ENCODE measurements around the gene SCRN2. TPM values are rescaled to one million over a fixed set of nuclear protein-coding genes. Genes with fewer than 3 reads are reported as not detected.

Gene SCRN2
- total and polyA plus RNA-seq, 2 of the 13 experiments (the other 11 are each of a cell fraction or from before 2014, with no cell fraction given) = 21.7 to 29.5 TPM

DNA sequence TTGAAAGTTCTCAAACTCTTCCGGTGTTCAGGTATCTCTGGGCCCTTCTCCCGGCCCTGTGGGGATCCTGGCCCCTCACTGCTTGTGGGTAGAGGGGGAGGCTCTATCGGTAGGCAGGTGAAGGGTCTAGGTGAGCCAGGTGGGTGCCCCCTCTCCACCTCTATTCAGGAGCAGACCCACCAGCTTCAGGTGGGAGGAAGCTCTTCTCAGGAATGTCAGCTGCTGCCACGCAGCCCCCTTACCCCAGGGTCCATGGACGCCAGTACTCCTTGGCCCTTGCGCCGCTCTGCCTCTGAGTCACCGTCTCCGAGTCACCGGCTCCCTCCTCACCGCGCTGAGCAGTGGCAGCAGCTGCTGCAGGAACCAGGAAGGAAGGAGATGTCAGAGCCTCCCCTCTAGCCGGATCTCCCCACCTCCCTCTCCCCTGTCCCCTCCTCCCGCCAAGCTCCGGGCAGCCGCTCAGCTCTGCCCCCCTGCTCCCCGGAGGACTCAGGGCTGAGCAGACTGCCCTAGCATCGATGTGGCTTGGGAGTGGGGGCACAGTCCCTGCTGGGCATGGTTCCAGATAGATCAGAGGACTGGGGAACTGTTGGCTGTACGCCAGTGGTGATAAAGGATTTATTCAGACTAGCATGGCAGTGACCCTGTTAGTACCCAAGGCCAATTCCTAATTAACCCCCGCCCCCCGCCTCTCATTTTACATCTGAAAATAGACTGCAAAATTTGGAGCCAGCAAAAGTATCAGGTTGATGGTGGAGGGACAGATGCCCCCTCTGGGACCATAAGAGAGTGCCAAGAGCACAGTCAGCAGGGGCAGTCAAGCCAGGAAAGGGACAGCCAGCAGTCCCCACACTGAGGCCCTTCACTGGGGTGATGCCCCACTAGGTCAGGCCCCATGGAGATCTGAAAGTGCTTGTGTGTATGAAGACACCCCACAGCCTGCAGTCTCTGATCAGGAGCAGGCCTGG lies 19.4 kb downstream of the SCRN2 start, which contains the start of gene OSBPL7 (continued):
- TF ChIP-seq, protein P1, sequence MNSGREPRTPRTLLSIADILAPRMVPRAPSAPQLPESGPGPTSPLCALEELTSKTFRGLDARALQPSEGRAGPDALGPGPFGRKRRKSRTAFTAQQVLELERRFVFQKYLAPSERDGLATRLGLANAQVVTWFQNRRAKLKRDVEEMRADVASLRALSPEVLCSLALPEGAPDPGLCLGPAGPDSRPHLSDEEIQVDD (CRISPR knock-in tag; IDR thresholded peaks at IDR 0.05; ENCODE audit: borderline replicate concordance) = 0 out of 2 replicates have a peak, but pooled peaks have one; percentile 59
- TF ChIP-seq ZFX (CRISPR knock-in tag; IDR thresholded peaks at IDR 0.05; ENCODE audit: low read depth) (peak; percentile 72), SRSF1 (optimal IDR thresholded peaks at IDR 0.05; ENCODE audit: low read depth, low read length) (peak; percentile 61), MTA1 (CRISPR knock-in tag; IDR thresholded peaks at IDR 0.05; ENCODE audit: borderline replicate concordance) (0 out of 2 replicates have a peak, but pooled peaks have one; percentile 29), ELF1 (CRISPR knock-in tag; IDR thresholded peaks at IDR 0.05) (peak; percentile 89), ZNF747 (CRISPR knock-in tag; IDR thresholded peaks at IDR 0.05; ENCODE audit: borderline replicate concordance) (peak; percentile 60; the same call in 1 of the 2 replicates), SOX5 (CRISPR knock-in tag; IDR thresholded peaks at IDR 0.05; ENCODE audit: borderline replicate concordance) (peak; percentile 47; the same call in 1 of the 2 replicates), SSRP1 (CRISPR knock-in tag; IDR thresholded peaks at IDR 0.05) (no peak; the same call in 1 of the 2 replicates), FOXA3 (CRISPR knock-in tag; IDR thresholded peaks at IDR 0.05) (peak; percentile 48; the same call in 1 of the 2 replicates), ZNF563 (CRISPR knock-in tag; IDR thresholded peaks at IDR 0.05) (peak; percentile 7; the same call in 1 of the 2 replicates), ESRRA (CRISPR knock-in tag; IDR thresholded peaks at IDR 0.05; ENCODE audit: low read depth) (no peak)
- TF ChIP-seq, protein P2, sequence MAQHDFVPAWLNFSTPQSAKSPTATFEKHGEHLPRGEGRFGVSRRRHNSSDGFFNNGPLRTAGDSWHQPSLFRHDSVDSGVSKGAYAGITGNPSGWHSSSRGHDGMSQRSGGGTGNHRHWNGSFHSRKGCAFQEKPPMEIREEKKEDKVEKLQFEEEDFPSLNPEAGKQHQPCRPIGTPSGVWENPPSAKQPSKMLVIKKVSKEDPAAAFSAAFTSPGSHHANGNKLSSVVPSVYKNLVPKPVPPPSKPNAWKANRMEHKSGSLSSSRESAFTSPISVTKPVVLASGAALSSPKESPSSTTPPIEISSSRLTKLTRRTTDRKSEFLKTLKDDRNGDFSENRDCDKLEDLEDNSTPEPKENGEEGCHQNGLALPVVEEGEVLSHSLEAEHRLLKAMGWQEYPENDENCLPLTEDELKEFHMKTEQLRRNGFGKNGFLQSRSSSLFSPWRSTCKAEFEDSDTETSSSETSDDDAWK (CRISPR knock-in tag; IDR thresholded peaks at IDR 0.05) = no peak
- TF ChIP-seq, protein P3, sequence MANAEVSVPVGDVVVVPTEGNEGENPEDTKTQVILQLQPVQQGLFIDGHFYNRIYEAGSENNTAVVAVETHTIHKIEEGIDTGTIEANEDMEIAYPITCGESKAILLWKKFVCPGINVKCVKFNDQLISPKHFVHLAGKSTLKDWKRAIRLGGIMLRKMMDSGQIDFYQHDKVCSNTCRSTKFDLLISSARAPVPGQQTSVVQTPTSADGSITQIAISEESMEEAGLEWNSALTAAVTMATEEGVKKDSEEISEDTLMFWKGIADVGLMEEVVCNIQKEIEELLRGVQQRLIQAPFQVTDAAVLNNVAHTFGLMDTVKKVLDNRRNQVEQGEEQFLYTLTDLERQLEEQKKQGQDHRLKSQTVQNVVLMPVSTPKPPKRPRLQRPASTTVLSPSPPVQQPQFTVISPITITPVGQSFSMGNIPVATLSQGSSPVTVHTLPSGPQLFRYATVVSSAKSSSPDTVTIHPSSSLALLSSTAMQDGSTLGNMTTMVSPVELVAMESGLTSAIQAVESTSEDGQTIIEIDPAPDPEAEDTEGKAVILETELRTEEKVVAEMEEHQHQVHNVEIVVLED (CRISPR knock-in tag; IDR thresholded peaks at IDR 0.05; ENCODE audit: borderline replicate concordance) = peak; percentile 47; the same call in 1 of the 2 replicates
- TF ChIP-seq, protein P4, sequence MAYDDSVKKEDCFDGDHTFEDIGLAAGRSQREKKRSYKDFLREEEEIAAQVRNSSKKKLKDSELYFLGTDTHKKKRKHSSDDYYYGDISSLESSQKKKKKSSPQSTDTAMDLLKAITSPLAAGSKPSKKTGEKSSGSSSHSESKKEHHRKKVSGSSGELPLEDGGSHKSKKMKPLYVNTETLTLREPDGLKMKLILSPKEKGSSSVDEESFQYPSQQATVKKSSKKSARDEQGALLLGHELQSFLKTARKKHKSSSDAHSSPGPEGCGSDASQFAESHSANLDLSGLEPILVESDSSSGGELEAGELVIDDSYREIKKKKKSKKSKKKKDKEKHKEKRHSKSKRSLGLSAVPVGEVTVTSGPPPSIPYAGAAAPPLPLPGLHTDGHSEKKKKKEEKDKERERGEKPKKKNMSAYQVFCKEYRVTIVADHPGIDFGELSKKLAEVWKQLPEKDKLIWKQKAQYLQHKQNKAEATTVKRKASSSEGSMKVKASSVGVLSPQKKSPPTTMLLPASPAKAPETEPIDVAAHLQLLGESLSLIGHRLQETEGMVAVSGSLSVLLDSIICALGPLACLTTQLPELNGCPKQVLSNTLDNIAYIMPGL (CRISPR knock-in tag; IDR thresholded peaks at IDR 0.05; ENCODE audit: borderline replicate concordance in 1 of 2, low read depth in 1 of 2) = peak; percentile 86 to 91
- TF ChIP-seq, protein P5, sequence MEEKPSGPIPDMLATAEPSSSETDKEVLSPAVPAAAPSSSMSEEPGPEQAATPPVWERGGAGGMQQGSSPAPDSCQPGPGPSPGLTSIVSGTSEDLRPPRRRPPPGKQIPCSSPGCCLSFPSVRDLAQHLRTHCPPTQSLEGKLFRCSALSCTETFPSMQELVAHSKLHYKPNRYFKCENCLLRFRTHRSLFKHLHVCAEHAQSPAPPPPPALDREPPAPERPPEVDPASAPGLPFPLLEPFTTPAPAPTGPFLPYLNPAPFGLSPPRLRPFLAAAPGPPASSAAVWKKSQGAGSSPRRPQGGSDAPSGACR (CRISPR knock-in tag; IDR thresholded peaks at IDR 0.05) = peak; percentile 94
- TF ChIP-seq, protein P6, sequence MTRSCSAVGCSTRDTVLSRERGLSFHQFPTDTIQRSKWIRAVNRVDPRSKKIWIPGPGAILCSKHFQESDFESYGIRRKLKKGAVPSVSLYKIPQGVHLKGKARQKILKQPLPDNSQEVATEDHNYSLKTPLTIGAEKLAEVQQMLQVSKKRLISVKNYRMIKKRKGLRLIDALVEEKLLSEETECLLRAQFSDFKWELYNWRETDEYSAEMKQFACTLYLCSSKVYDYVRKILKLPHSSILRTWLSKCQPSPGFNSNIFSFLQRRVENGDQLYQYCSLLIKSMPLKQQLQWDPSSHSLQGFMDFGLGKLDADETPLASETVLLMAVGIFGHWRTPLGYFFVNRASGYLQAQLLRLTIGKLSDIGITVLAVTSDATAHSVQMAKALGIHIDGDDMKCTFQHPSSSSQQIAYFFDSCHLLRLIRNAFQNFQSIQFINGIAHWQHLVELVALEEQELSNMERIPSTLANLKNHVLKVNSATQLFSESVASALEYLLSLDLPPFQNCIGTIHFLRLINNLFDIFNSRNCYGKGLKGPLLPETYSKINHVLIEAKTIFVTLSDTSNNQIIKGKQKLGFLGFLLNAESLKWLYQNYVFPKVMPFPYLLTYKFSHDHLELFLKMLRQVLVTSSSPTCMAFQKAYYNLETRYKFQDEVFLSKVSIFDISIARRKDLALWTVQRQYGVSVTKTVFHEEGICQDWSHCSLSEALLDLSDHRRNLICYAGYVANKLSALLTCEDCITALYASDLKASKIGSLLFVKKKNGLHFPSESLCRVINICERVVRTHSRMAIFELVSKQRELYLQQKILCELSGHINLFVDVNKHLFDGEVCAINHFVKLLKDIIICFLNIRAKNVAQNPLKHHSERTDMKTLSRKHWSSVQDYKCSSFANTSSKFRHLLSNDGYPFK (CRISPR knock-in tag; IDR thresholded peaks at IDR 0.05; ENCODE audit: borderline replicate concordance) = peak; percentile 63; the same call in 1 of the 2 replicates

Measured in HepG2 (cell line).